ENCODE data around the gene FREM3. TPM values are rescaled to one million over a fixed set of nuclear protein-coding genes. Genes with fewer than 3 reads are reported as not detected.

The FREM3 gene
- total RNA-seq, result 1 to 10 TPM in 1 of 4 donors, not detected in 3; 1.9 TPM

DNA sequence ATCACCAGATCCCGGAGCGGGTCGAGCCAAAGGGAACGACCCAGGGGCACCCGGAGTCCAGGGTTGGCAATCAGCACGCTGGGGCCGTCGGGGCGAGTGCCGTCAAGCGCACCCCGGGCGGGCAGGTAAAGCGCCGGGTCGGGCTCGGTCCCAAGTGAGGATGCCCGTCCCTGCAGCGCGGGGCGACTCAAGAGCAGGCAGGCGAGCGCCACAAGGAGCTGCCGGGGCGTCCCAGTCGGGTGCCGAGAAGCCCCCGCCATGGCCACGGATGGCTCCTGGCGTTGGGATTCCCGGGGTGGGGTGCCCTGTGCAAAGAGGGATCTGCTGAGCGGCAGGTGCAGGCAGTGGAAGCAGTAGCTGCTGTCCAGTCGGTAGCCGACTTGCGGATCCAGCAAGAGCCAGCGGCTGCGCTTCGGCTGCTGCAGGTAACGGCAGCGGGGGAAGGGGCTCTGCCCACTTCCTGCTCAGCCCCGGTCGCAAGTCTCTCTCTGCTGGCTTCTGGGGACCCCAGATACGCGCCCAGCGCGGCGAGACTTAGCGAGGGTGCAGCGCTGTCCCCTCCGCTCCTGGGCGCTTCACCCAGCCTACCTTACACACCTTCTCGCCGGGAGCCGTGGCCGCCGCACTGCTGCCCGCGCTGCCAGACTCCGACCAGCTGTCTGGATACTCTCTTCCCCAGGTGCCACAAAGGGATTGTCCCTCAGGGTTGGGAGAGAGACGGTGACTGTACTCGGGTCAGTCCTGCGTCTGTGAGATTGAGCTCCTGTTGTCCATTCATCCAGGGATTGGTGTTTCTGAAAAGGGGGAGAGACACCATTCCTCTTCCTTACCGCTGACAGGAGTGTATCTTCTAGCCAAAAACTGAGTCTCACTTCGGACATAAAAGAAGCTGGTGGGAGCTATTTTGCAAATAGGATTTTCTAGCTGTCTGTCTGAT, at the start of gene FREM3:
Gene FREM3, minus strand, starts transcription at position 260 of the 937 bp plus-strand sequence. Its CDS starts 0 bp downstream, at position 260.
- H3K4me1 ChIP-seq, result peaks cover 0 to 8% of the 10 kb centered on the region in 2 donors
- H3K27ac ChIP-seq, result no peak within 1 kb of the TSS
- H3K36me3 ChIP-seq, result no peaks in the 10 kb centered on the region
- no peaks in the 10 kb centered on the region for H3K9me3 ChIP-seq
- no peak for DNase-seq
- H3K4me3 ChIP-seq, result no peak within 1 kb of the TSS
- no peak for TF ChIP-seq POLR2A (IDR thresholded peaks at IDR 0.05)
- TF ChIP-seq, protein P1, sequence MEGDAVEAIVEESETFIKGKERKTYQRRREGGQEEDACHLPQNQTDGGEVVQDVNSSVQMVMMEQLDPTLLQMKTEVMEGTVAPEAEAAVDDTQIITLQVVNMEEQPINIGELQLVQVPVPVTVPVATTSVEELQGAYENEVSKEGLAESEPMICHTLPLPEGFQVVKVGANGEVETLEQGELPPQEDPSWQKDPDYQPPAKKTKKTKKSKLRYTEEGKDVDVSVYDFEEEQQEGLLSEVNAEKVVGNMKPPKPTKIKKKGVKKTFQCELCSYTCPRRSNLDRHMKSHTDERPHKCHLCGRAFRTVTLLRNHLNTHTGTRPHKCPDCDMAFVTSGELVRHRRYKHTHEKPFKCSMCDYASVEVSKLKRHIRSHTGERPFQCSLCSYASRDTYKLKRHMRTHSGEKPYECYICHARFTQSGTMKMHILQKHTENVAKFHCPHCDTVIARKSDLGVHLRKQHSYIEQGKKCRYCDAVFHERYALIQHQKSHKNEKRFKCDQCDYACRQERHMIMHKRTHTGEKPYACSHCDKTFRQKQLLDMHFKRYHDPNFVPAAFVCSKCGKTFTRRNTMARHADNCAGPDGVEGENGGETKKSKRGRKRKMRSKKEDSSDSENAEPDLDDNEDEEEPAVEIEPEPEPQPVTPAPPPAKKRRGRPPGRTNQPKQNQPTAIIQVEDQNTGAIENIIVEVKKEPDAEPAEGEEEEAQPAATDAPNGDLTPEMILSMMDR (IDR thresholded peaks at IDR 0.05), result no peak
- intact Hi-C loops (cut with DNase I; ENCODE audit: low total_unique reads), result no loop called here
- peaks cover 0 to 19% of the 10 kb centered on the region in 2 donors for H3K27me3 ChIP-seq

- Histone ChIP-seq H3K27ac (no peak overlapping the region), H3K4me1 (no peaks in the 10 kb centered on the region), H3K9me3 (no peaks in the 10 kb centered on the region), H3K36me3 (no peaks in the 10 kb centered on the region), H3K27me3 (no peaks in the 10 kb centered on the region), H3K4me3 (no peak overlapping the region)
- DNase-seq, result no peak
- TF ChIP-seq, protein P1 (IDR thresholded peaks at IDR 0.05), result no peak
- no peak for TF ChIP-seq POLR2A (IDR thresholded peaks at IDR 0.05)
- intact Hi-C loops (cut with DNase I; ENCODE audit: low total_unique reads), result no loop called here
These were observed 45.4 kb upstream of the FREM3 start for GRCh38 chr4:143745874-143746273.

- intact Hi-C loops (cut with DNase I; ENCODE audit: low total_unique reads), result no loop called here
- H3K9me3 ChIP-seq, result no peaks in the 10 kb centered on the region
These were observed 43.1 kb upstream of the FREM3 start for GRCh38 chr4:143743591-143743990.

DNA sequence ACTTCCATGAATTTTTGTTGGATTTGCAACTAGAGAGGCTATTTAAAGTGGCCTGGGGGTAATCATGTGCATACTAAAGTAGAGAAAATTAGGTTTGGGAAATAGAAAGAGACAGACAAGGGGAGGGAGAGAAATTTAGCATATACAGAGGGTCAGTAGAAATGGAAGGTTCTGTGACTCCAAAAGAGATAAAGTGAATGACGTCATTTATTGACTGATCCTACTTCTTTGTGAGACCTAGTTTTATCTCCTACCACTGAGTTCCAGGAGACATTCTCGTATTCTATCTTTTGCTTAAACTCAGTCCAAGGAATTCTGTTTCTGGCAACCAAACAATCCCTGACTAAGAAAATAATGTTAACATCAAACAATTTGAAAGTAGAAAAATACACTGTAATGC, 42.4 kb upstream of the FREM3 start:
- H3K27ac ChIP-seq, result no peak overlapping the region
- no peak overlapping the region for H3K4me3 ChIP-seq

More at GRCh38 chr4:143743591-143743990, 43.1 kb upstream of the FREM3 start:
- H3K4me1 ChIP-seq, result no peaks in the 10 kb centered on the region
- no peak for DNase-seq
- TF ChIP-seq POLR2A (IDR thresholded peaks at IDR 0.05), result no peak
- TF ChIP-seq, protein P1 (IDR thresholded peaks at IDR 0.05), result no peak
- no peaks in the 10 kb centered on the region for H3K27me3 ChIP-seq
- H3K36me3 ChIP-seq, result no peaks in the 10 kb centered on the region
- no peak overlapping the region for H3K27ac ChIP-seq
- H3K4me3 ChIP-seq, result no peak overlapping the region

More for the DNA sequence above, 42.4 kb upstream of the FREM3 start:
- Histone ChIP-seq H3K36me3 (no peaks in the 10 kb centered on the region), H3K4me1 (no peaks in the 10 kb centered on the region), H3K9me3 (no peaks in the 10 kb centered on the region), H3K27me3 (no peaks in the 10 kb centered on the region)
- intact Hi-C loops (cut with DNase I; ENCODE audit: low total_unique reads), result no loop called here
- TF ChIP-seq, protein P1 (IDR thresholded peaks at IDR 0.05), result no peak
- no peak for TF ChIP-seq POLR2A (IDR thresholded peaks at IDR 0.05)
- no peak for DNase-seq

All from uterus (tissue), 4 donors.